Kidney tubule cell (primary cell): ENCODE results near the gene SMC1B.
A peak's percentile ranks its signal among the peaks of the same experiment; 100 is the strongest.
"Not testable (repeated sequence)": the region's sequence is repeated elsewhere in the genome, so short reads cannot be mapped to it uniquely, and the experiment has no call there.

Experiments used
- DNase-seq: peaks from one replicate; pipeline ENCODE4 v3.0.0-alpha.2; 2018; ENCODE audit warnings: low spot score

Gene SMC1B

DNA sequence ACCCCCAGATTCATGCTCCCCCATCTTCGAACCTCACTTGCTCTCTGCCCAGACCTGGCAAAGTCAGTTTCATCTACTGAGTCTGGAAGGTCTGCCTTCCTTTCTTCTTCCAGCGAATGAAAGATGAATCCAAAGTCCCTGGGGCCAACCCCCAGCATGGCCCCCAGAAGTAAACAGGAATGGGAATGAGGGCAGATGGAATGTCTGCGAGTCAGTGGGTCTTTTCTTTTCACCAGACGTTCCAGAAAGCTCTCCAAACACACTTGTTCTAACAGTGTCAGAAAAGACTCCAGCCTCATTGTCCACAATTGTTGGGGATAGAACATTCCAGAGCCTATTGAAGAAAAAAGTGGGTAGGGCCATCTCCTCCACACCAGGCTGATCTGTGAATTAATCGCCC, 28.7 kb upstream of the SMC1B start:
- DNase-seq: no peak

- peak; percentile 62 for DNase-seq
These were observed 27.7 kb upstream of the SMC1B start for GRCh38 chr22:45441138-45441537.

GRCh38 chr22:45440688-45441087, 27.3 kb upstream of the SMC1B start:
- not testable (repeated sequence) for DNase-seq

GRCh38 chr22:45438336-45438735, 24.9 kb upstream of the SMC1B start:
- no peak for DNase-seq

DNA sequence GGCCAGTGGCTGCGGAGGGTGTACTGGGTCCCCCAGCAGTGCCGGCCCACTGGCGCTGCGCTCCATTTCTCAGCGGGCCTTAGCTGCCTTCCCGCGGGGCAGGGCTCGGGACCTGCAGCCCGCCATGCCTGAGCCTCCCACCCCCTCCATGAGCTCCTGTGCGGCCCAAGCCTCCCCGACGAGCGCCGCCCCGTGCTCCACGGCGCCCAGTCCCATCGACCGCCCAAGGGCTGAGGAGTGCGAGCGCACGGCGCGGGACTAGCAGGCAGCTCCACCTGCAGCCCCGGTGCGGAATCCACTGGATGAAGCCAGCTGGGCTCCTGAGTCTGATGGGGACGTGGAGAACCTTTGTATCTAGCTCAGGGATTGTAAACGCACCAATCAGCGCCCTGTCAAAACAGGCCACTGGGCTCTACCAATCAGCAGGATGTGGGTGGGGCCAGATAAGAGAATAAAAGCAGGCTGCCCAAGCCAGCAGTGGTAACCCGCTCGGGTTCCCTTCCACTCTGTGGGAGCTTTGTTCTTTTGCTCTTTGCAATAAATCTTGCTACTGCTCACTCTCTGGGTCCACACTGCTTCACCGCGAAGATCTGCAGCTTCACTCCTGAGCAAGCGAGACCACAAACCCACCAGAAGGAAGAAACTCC, 23.6 kb upstream of the SMC1B start:
- not testable (repeated sequence) for DNase-seq

- DNase-seq: peak; percentile 83
These were observed 22.2 kb upstream of the SMC1B start for GRCh38 chr22:45435544-45436139.

- no peak for DNase-seq
These were observed 21.6 kb upstream of the SMC1B start for GRCh38 chr22:45434981-45435380.

DNA sequence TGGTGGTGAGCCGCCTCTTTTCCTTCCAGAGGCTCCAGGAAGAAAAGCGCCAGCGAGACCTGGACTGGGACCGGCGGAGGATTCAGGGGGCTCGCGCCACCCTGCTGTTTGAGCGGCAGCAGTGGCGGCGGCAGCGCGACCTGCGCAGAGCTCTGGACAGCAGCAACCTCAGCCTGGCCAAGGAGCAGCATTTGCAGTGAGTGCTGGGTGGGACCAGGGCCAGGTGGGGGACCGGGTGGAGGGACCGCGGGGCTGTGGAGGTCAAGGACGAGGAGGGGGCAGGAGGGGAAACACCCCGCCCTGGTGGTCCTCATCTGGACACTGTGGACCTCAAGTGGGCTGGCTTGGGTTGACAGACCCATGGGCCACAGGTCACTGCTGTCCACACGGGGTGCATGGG, 17.5 kb upstream of the SMC1B start:
- no peak for DNase-seq

DNA sequence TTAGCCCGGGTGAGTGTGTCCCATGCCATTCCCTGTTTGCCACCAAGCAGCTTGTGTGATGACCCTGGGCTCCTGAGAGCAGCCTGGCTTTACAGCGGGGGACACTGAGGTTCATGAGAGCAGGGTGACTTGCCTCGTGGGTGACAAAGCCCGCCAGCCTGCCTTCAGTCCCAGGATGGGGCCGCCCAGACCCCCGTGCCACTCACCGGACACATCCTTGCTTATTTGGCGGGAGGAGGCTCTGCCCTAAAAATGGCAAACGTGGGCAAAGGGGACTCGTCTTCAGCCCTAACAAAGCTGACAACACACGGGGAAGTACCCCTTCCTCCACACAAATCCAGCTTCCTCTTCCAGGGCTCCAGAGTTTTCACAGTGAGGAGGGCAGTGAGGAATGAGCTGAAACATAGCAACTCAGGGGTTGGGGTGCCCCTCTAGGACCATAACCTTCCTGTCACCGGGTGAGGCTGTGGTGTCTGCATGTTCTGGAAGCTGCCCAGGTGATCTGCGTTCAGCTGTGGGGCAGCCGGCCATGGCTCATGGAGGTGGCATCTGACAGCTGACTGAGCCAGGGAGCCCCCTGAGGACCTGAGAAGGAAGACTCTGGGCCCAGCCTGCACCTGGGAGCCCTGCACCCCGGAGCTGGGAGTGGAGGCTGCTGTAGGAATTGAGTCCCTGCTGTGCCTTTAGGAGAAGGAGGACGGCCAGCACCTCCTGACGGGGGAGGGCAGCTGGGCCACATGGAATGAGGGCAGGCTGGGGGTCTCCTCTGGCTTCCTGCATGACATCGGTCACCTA, 16.8 kb upstream of the SMC1B start:
- DNase-seq: no peak

DNA sequence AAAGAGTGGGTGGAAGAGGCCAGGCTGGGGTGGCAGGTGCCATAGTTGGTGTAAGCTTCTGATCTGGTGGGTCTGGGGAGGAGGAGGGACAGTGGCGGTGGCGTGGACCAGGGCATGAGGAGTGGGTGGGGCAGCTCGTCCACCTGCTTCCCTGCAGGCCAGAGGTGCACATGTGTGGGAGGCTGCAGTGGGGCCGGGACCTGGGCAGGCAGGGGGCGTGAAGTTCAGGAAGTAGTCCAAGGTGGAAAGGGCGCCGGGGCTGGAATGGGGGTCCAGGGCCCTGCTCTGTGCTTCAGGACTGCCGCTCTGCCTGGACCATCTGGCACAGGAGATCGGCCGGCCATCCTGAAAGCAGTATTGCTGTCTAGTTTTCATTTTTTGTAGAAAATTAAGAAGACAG, 16.0 kb upstream of the SMC1B start:
- no peak for DNase-seq

DNA sequence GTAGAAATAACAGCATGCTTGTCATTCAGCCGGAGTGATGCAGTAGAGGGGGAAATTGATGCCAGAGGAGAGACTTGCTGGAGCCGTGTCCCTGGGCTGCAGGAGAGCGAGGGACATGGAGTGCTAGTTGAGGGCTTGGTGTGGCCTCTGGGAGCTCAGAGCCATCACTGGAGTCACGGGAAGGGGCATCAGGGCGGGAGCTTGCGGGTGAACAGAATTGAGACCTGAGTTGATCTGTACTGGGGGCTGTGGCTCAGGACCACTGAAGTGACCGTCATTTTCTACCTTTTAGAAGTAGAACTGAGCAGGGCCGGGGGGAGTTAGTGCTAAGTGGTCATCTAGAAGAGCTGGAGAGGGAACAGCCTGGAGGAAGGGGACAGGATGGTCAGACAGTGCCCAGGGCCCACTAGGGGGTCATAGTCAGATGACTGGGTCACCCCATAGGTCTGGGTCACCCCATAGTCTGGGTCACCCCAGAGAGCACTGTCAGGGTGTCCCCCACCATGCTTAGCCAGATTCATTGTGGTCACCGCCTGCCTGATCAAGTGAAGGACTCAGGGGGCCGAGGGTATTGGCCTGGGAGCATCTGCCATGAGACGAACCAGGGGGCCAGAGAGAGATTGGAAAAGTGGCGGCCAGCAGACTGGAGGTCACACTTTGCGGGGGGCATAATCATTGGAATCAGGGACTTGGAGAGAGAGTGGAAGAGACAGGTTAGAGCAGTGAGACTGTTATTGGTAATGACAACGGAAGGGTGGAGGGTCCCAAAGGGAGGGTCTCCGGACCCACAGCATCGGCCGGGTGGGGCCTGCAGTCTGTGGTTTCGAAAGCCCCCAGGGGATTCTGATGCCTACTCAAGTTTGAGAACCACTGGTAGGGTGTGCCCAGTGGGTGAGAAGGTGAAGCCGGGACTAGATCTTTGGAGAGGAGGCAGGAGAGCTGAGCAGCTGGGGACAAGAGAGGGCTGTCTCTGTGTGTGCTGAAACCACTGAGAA, 15.3 kb upstream of the SMC1B start:
- DNase-seq: no peak

GRCh38 chr22:45427114-45427513, 13.7 kb upstream of the SMC1B start:
- no peak for DNase-seq

GRCh38 chr22:45426387-45426786, 13.0 kb upstream of the SMC1B start:
- no peak for DNase-seq

GRCh38 chr22:45425531-45426265, 12.3 kb upstream of the SMC1B start:
- no peak for DNase-seq

- no peak for DNase-seq
These were observed 11.7 kb upstream of the SMC1B start for GRCh38 chr22:45425101-45425500.

- no peak for DNase-seq
These were observed 10.9 kb upstream of the SMC1B start for GRCh38 chr22:45424241-45424731.

- no peak for DNase-seq
These were observed 10.1 kb upstream of the SMC1B start for GRCh38 chr22:45423524-45423923.

- DNase-seq: no peak
These were observed 9.0 kb upstream of the SMC1B start for GRCh38 chr22:45422237-45422983.

DNA sequence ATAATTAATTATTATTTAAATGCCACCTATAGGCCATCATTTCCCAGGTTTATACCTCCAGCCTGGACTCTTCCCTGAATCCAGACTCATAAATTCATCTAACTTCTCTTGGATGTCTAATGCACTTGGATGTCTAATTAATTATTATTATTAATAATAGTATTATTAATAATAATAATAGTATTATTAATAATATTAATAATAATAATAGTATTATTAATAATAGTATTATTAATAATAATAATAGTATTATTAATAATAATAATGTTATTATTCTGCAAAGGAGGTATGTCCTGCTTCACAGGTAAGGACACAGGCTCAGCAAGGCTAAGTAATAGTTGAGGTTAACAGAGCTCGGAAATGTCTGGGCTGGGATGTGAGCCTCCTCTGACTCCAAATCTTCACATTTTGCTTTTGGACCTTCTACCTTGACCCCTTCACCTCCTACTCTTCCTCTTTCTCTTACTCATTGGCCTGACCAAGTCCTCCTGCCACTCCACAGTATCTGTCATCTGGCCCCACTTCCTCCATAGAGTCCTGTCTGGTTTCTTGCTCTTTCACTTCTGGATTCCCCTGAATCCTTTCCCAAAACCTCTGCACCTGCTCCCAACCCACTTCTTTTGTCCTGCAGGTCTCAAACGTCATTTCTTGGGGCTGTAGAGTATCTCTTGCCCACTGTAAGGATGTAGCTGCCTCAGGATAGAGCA, 8.1 kb upstream of the SMC1B start:
- no peak for DNase-seq

- DNase-seq: no peak
These were observed 7.1 kb upstream of the SMC1B start for GRCh38 chr22:45420539-45420938.
